Stimulated activated CD8-positive, alpha-beta memory T cell treated with anti-CD3 and anti-CD28 coated beads, Interleukin-2, amount 100 ng/mL, for 48 hours (primary cell): ENCODE results near the gene ADRM1.

Experiments used
- DNase-seq, 2 donors: peaks; one replicate each; pipeline ENCODE4 v3.0.0-alpha.2; 2020; ENCODE audit warnings: low read depth in 2 of 2

ADRM1 gene

GRCh38 chr20:62302341-62303061 lies at the start of gene ADRM1:
ADRM1 (plus strand) TSS chr20:62302997; CDS start chr20:62303569, 572 bp downstream.
- peak; percentile 93 to 95 for DNase-seq

- DNase-seq: no peak
Observed at GRCh38 chr20:62253398-62253797, 49.4 kb upstream of the ADRM1 start.

DNA sequence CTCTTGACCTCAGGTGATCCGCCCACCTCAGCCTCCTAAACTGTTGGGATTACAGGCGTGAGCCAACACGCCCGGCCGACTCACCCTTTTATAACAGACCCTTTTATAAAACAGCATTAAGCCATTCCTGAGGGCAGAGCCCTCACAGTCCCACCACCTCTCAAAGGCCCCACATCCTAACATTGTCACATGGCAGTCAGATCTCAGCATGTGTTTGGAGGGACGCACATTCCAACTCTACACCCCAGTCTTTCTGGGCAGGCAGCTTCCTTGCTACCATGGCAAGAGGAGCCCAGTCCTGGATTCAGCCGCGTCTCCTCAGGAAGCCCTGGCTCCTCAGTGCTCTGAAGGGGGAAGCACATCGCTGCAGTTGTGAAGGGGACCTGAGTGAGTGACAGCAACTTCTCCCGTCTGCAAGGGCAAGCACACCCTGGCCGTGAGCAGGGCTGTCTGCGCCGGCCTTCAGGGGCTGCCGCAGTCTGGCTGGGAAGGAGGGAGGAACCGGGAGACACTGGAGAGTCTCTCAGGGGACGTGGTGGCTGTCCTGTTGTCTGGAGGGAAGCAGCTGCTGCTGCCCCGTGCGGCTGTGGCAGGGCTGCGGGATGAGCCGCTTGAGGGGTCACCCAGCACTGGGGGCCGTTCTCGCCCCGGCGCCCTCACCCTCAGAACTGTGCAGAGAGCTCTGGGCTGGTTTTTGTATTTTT lies 48.6 kb upstream of the ADRM1 start:
- no peak for DNase-seq

DNA sequence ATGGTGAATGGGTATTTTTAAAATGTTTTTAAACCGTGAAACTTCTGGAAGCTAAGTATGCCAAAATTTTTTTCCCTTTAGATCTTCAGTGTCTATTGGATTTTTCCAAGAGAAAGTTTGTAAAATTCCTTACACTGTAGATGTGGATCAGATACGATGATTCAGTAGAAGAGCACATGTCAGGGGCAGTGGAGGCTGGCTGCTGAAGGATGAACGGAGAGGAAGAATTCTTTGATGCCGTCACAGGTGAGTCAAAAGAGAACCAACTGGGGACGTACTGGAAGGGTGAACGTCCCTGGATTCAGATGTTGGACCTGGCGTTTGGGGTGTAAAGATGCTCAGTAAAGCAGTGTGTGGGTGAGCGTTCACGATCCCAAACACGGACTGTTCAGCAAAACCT lies 46.8 kb upstream of the ADRM1 start:
- no peak for DNase-seq

DNA sequence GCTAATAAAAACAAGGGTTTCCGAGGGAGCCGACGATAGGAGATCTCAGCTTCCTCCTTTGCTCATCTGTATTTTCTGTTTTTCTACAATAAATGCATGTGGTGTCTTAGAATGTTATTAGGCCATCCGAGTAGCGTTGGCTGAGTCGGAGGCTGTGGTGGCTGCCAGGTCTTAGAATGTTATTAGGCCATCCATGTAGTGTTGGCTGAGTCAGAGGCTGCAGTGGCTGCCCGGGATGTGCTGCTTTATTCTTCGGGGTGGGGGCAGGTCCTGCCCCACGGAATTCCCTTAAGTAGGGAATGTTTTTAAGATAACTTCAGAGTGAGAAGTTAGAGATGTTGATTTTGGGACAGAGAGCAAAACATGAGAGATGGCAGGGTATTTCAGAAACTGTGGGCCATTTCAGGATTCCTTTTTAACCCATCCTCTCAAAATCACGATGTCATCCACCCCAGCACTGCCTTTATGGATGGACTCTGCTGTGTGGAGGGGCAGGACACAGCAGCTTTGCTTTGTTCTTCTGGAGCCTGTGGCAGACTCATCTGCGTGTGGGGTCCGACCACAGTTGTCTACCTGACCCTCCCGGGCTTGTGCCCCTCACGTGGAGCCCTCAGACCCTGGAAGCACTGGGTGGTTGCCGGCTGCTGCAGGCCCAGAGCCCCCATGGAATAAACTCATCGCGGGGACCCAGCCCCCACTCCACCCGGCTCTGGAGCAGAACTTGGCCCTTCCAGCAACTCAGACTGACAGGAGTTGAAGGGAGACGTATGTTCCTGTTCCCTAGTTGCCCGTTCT lies 44.1 kb upstream of the ADRM1 start:
- DNase-seq: no peak

DNA sequence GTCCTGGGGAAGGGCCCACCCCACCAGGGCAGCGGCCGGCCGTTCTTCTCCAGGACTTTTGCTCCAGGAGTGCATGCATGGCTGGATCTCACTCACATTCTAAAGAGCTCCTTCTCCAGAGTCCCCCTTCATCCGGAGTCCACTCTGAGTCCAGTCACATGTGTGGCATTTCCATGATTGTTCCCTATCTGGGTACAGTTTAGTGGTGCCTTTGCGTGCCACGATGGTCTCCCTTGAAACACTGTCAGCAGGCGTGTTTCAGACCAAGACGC lies 43.6 kb upstream of the ADRM1 start:
- DNase-seq: no peak

DNA sequence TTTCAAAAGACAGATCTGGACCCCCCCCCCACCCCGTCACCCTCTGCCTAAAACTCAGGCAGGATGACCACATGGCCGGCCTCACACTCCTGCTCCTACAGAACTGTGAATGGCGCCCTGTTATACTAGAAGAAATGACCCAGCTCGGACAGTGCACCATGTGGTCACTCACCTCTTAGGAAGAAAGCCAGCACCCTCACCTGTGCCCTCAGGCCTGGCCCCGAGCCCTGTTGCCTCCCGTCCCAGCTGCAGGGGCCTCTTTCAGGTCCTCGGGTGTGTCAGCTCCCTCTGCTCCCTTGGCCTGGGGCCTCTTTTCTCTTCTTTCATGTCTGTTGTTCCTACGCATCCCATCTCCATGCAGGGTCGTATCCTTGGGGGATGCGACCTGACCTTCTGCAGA lies 40.7 kb upstream of the ADRM1 start:
- DNase-seq: no peak

GRCh38 chr20:62263396-62263795 lies 39.4 kb upstream of the ADRM1 start:
- no peak for DNase-seq

DNA sequence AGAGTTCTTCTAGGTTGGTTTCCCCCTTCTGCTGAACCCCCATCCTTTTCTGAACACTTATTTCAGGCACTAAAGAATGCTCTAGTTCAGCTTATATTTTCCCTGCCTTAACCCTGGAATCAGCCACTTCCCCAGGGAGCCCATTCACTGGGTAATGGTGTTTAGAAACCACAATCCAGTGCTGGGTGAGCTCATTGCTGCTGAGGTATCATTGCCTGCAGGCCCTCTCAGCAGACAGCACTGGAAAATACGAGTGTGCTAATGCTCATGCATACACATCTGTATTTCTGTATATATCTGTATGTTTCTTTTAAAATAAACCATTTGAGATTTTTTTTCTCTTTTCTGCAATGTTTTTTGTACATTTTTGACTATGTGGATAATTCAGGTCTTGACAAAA lies 37.4 kb upstream of the ADRM1 start:
- DNase-seq: no peak

DNA sequence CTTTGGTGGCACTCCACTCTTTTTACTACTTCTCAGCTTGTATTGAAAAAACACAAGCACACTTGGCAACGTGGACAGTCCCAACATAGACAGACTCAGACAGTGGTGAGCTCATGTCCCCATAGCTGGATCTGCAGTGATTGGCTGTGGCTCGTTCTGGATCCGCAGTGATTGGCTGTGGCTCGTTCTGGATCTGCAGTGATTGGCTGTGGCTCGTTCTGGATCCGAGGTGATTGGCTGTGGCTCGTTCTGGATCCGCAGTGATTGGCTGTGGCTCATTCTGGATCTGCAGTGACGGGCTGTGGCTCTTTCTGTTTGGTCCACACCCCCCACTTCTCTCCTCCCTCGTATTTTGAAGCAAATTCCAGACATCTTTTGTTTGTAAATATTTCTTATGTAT lies 36.5 kb upstream of the ADRM1 start:
- no peak for DNase-seq

- DNase-seq: no peak
Observed at GRCh38 chr20:62266851-62267250, 35.9 kb upstream of the ADRM1 start.

- DNase-seq: no peak
Observed at GRCh38 chr20:62267543-62267942, 35.3 kb upstream of the ADRM1 start.

GRCh38 chr20:62268228-62268900 lies 34.4 kb upstream of the ADRM1 start:
- no peak for DNase-seq

DNA sequence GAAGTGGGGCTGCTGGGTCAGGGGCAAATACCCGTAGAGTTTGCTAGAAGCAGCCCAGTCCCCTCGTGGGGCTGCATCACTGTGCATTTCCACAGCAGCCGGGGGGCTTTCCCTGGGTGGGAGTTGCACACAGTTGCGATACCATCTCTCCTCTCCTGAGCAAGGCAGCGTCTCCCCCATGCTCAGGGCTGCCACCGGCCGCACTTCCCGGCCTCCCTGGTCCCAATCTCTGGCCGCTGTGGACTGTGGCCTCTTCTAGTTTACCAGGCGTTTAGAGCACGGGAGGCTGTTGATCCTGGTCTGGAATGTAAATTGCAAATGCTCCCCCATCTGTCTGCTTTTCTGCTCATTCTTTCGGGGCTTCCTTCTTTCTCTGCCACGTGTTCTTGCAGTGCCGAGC lies 33.4 kb upstream of the ADRM1 start:
- DNase-seq: no peak

DNA sequence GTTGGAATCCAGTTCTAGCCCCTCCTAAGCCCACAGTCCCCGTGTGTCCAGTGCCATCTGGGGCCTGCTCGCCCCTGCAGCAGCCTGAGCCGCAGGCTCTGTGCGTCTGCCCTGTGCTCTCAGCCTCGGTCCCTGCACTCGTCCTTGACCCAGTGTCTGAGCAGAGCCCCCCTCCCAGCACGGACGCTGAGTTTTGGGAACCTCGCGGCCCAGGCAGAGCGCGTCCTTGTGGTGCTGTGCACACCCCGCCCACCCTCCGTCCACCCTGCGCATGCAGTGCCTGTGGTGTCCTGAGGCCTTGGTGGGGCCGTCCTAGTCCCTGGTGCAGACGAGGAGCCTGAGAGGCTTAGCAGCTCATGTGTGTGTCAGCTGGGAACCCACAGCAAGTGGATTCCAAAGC lies 32.9 kb upstream of the ADRM1 start:
- no peak for DNase-seq

DNA sequence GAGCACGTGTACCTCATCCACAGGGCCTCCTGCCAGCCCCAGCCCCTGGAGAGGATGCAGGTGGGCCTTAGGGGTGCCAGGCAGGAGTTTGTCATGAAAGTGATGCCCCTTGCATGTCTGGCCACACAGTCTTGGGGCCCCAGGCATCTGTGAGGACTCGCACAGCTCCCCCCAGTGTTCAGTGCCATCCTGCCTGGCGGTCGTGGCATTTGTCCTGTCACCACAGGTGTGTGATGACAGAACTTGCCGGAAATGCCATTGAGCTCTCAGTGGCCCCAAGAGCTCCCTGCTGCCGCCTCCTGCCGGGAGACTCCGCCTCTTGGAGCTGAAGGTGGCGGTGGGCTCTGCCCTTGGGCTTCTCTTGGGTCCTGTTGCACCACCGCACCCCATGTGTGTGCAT lies 30.6 kb upstream of the ADRM1 start:
- DNase-seq: no peak

DNA sequence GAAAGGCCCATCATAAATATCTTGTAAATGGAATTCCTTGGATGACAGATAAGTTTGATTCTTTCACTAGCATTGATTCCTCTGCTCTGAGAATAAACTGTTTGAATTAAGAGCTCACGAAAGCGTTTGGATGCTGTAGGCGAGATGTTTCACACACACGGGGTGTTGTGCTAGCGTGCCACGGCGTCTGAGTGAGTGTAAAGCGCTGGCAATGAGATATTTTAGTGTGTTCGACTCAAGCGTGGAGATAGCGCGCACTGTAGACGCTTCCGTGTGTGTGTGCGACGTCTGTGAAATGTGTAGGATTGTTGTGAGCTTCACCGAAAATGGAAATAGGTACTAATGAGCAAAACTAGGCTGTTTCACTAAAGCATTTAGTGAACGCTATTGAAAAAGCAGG lies 29.4 kb upstream of the ADRM1 start:
- DNase-seq: no peak

DNA sequence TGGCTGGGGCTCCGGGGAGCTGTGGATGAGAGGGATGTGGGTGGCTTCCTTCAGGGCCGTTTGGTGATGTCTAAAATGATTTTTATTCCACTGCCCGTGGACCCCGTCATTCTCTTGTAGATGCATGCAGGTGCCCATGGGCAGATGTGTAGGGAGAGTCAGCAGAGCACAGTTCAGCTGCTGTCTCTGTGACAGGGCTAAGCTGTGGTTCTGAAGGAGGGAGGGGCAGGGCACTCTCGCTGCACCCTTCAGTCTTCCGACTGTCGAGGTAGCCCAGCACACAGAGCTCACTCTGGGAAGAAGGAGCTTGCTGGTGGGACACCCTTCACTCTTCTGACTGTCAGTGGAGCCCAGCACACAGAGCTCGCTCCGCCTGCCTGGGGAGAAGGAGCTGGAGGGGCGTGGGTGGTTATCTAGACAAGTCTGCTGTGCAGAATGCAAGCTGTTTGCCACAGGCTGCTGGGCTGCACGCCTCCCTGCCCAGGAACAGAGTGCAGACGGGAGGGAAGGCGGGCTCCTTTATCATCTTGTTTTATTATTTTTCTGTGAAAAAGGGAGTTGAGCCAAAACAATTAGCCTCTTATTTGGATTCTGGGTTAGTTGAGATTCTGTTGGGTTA lies 28.4 kb upstream of the ADRM1 start:
- no peak for DNase-seq

- DNase-seq: no peak
Observed at GRCh38 chr20:62275219-62275618, 27.6 kb upstream of the ADRM1 start.

- DNase-seq: no peak
Observed at GRCh38 chr20:62276439-62276838, 26.4 kb upstream of the ADRM1 start.

GRCh38 chr20:62277253-62277652 lies 25.5 kb upstream of the ADRM1 start:
- DNase-seq: no peak

- DNase-seq: no peak
Observed at GRCh38 chr20:62280303-62280702, 22.5 kb upstream of the ADRM1 start.
